Kidney (tissue), 14 donors: Measurements from ENCODE around the gene SCAI. TPM values are rescaled to one million over a fixed set of nuclear protein-coding genes. Genes with fewer than 3 reads are reported as not detected.

ENCODE experiments used
- DNase-seq, 5 donors: peaks; one replicate each; pipeline ENCODE4 v3.0.0-alpha.2; 2013 to 2020
- FAIRE-seq: peaks from 2 replicates; lab custom pipeline; 2012; peaks lifted over from hg19 to GRCh38; lab: Jason Lieb, UNC
- H3K27ac ChIP-seq, 2 donors: one replicate each; pipeline ENCODE4 v1.7.0; 2013; ENCODE audit warnings: low read depth in 2 of 2, low read length in 2 of 2, inconsistent platforms in 1 of 2
- H3K27me3 ChIP-seq: one replicate; pipeline ENCODE4 v1.7.1; 2013; ENCODE audit warnings: low read length, inconsistent platforms; ENCODE audit not compliant: control insufficient read depth, insufficient read depth
- H3K36me3 ChIP-seq, 3 donors: one replicate each; pipeline versions ENCODE4 v1.7.0 to v1.7.1; 2013; ENCODE audit warnings: low read length in 3 of 3, control low read depth in 1 of 3, inconsistent platforms in 1 of 3; ENCODE audit not compliant: insufficient read depth in 3 of 3, control insufficient read depth in 2 of 3
- H3K4me1 ChIP-seq, 3 donors: one replicate each; pipeline versions ENCODE4 v1.7.0 to v1.7.1; 2013; ENCODE audit warnings: low read length in 3 of 3, inconsistent platforms in 1 of 3, low read depth in 1 of 3; ENCODE audit not compliant: control insufficient read depth in 2 of 3, insufficient read depth in 2 of 3
- H3K4me3 ChIP-seq, 3 donors: one replicate each; pipeline versions ENCODE4 v1.7.0 to v1.8.1; 2013; ENCODE audit warnings: low read length in 3 of 3, control low read depth in 1 of 3, inconsistent platforms in 1 of 3
- H3K9ac ChIP-seq, 3 donors: one replicate each; pipeline versions ENCODE4 v1.7.0 to v1.7.1; 2013; ENCODE audit warnings: low read length in 3 of 3, control low read depth in 1 of 3, inconsistent platforms in 1 of 3
- H3K9me3 ChIP-seq, 3 donors: one replicate each; pipeline versions ENCODE4 v1.7.0 to v1.7.1; 2013; ENCODE audit warnings: low read length in 3 of 3, control low read depth in 1 of 3, inconsistent platforms in 1 of 3; ENCODE audit not compliant: control insufficient read depth in 2 of 3, insufficient read depth in 1 of 3
- CTCF ChIP-seq: IDR thresholded peaks from 3 replicates; pipeline ENCODE4 v1.5.1; 2012; ENCODE audit warnings: mild to moderate bottlenecking, moderate library complexity, borderline replicate concordance; ENCODE audit not compliant: insufficient read depth; ENCODE audit errors: extremely low read depth
- intact Hi-C: fragments of 100-400 bp; cut with DNase I; formaldehyde crosslinking; loops from one replicate; pipeline ENCODE4 v1.11.1; 2022
- polyA plus RNA-seq: library from polyadenylated mRNA; stranded (reverse); fragments of 350-450 nt; fragmentation: Illumina TruSeq; extraction: RNeasy Lipid Tissue Mini Kit (QIAGEN cat#74804); gene quantifications from one replicate; pipeline ENCODE4 v1.2.3, GENCODE V29; 2014; ENCODE audit warnings: low read depth, low replicate concordance; ENCODE audit not compliant: insufficient read depth
- total RNA-seq: library from RNA; stranded (reverse); fragmentation: NEBNext Ultra II Directional; extraction: Animal tissue kit (Norgen Biotek cat#: 25700); gene quantifications from one replicate; pipeline ENCODE4 v1.2.1, GENCODE V29; 2021
- donor health status: control.
- donor health status: control.
- donor health status: control.
- donor health status: control.
- donor health status: control.
- donor health status: DM: yes; HTN: yes; CAD: no.
- donor health status: Normal renal cell carcinoma (clear cell type).

Gene SCAI
- total and polyA plus RNA-seq, 2 donors from 2014 or later, result 1.4 to 6.9 TPM

DNA sequence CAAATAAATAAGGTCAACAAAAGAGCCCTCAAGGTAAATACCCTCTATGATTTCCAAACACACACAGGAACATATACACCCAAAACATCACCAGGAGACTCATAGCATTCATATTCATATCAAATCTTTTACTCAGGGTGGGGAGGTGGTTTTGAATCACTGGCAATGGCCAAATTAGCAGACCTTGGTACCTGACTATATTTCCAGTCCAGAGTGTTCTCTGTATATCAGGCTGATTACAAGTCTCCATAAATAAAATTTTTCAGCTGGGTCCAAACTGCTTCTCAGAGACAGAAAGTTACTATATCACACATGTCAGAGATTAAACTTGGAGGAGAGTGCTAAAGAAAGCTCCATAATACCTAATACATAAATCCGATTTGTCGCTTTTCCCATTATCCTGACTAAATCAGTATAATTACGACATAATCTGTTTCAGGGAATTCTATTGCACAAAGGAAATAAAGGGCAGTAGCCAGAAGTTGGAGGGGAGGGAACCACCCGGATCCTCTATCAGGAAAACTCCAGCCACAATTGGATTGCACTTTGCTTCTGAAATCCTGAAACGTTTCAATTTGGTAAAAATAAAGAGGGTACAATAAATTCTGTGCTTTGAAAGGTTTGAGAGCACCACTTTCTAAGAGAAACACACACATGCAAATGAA is 195.5 kb downstream of the SCAI start:
- Histone ChIP-seq H3K4me3 (no peak overlapping the region), H3K27me3 (no peaks in the 10 kb centered on the region), H3K9me3 (no peaks in the 10 kb centered on the region), H3K36me3 (no peaks in the 10 kb centered on the region), H3K9ac (no peak overlapping the region), H3K27ac (no peak overlapping the region), H3K4me1 (no peaks in the 10 kb centered on the region)
- intact Hi-C loops, result no loop called here
- TF ChIP-seq CTCF, result no peak
- DNase-seq (no peak), FAIRE-seq (no peak)

- Histone ChIP-seq H3K27me3 (no peaks in the 10 kb centered on the region), H3K9me3 (no peaks in the 10 kb centered on the region), H3K36me3 (no peaks in the 10 kb centered on the region), H3K4me1 (peaks cover 0 to 3% (median 0%) of the 10 kb centered on the region in 3 donors), H3K27ac (no peak overlapping the region), H3K9ac (no peak overlapping the region), H3K4me3 (no peak overlapping the region)
- no peak for TF ChIP-seq CTCF
- DNase-seq, result no peak
- no peak for FAIRE-seq
- intact Hi-C loops, result no loop called here
These were observed 197.2 kb downstream of the SCAI start for GRCh38 chr9:124946167-124946566.

- peaks cover 0 to 4% (median 0%) of the 10 kb centered on the region in 3 donors for H3K36me3 ChIP-seq
- H3K27me3 ChIP-seq, result no peaks in the 10 kb centered on the region
- FAIRE-seq (no peak), DNase-seq (peak; percentile 64 to 86 (median 82))
- H3K4me3 ChIP-seq, result peak overlapping the region; percentile 93 to 97 (median 93)
- H3K4me1 ChIP-seq, result peaks cover 0 to 3% (median 0%) of the 10 kb centered on the region in 3 donors
- intact Hi-C loops, result no loop called here
- H3K9me3 ChIP-seq, result no peaks in the 10 kb centered on the region
- peak overlapping the region; percentile 70 to 96 (median 92) for H3K9ac ChIP-seq
- TF ChIP-seq CTCF, result no peak
- H3K27ac ChIP-seq, result peak overlapping the region; percentile 93 to 95
These were observed 201.4 kb downstream of the SCAI start for GRCh38 chr9:124941679-124942561.
